Loucy (cell line): ENCODE data around the gene WT1.

Experiments used
- EZH2phosphoT487 ChIP-seq: fragments of 200-600 bp; IDR thresholded peaks from 2 replicates; pipeline ENCODE4 v1.6.1; 2018; ENCODE audit warnings: antibody characterized with exemption, mild to moderate bottlenecking, moderate library complexity, borderline replicate concordance
- TF ChIP-seq, protein P1 (sequence below): fragments of 200-600 bp; sonication (generic); conservative IDR thresholded peaks from 2 replicates; pipeline ENCODE4 v1.5.1; 2014; ENCODE audit warnings: mild to moderate bottlenecking, antibody characterized with exemption, low read length

DNA sequence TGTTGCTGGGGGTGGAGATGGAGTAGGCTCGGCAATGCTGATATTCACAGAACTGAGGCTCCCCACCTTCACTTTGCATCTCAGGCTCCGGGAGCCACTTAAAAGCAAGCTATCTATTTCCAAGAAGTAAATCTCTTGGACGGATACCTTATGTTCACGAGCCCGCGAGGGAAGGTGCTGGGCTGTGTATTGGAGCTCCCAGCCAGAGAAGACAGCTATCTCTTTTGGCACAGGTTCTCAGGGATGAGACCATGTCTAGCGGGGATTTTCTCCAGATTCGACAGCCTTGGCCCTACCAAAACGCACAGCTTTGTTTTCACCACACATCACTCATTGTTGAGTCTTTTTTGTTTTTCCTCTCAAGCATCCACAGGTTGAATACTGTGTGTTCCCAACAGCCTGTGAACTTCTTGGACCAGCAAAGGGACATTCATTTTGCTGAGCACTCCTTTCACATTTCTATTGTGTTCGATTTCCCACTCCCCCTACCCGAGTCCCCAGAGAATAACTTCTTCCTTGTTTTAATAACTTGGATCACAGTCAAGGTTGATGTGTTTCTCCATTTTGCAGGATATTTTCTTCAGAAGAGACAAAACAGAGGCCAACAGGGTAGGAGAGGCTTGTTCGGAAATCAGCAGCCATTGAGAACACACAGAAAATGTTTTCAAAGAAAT, 23.3 kb downstream of the WT1 start:
- no peak for TF ChIP-seq EZH2phosphoT487
- TF ChIP-seq, protein P1, sequence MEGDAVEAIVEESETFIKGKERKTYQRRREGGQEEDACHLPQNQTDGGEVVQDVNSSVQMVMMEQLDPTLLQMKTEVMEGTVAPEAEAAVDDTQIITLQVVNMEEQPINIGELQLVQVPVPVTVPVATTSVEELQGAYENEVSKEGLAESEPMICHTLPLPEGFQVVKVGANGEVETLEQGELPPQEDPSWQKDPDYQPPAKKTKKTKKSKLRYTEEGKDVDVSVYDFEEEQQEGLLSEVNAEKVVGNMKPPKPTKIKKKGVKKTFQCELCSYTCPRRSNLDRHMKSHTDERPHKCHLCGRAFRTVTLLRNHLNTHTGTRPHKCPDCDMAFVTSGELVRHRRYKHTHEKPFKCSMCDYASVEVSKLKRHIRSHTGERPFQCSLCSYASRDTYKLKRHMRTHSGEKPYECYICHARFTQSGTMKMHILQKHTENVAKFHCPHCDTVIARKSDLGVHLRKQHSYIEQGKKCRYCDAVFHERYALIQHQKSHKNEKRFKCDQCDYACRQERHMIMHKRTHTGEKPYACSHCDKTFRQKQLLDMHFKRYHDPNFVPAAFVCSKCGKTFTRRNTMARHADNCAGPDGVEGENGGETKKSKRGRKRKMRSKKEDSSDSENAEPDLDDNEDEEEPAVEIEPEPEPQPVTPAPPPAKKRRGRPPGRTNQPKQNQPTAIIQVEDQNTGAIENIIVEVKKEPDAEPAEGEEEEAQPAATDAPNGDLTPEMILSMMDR = no peak
